CD4-positive, alpha-beta T cell treated with Interleukin-1 beta for 1 hour (primary cell): ENCODE measurements around the gene STX8.

Experiments used
- DNase-seq, 2 donors: peaks; one replicate each; pipeline ENCODE4 v3.0.0-alpha.2; 2020 to 2022

Gene STX8

GRCh38 chr17:9434642-9435057 is 141.0 kb downstream of the STX8 start:
- no peak for DNase-seq

DNA sequence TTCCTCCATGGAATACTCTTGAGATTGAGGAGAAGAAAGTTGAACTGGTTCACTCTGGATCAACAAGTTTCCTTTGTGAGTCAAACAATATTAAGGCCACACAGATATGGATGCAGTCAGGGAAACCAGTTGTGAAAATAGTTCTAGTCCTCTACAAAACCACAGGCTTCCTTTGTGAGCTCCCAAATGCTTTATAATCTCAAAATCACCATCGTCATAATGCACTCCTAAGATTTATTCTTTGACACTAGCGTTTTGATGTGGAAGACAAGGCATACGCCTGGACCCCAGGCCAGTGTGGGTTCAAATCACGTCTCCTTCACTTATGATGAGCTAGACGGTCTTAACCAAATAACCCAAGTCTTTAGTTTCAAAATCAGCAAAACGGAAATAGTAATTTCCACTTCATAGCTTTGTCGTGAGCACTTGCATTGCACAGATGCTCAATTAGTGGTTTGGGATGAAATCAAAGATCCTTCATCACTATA is 142.6 kb downstream of the STX8 start:
- no peak for DNase-seq

DNA sequence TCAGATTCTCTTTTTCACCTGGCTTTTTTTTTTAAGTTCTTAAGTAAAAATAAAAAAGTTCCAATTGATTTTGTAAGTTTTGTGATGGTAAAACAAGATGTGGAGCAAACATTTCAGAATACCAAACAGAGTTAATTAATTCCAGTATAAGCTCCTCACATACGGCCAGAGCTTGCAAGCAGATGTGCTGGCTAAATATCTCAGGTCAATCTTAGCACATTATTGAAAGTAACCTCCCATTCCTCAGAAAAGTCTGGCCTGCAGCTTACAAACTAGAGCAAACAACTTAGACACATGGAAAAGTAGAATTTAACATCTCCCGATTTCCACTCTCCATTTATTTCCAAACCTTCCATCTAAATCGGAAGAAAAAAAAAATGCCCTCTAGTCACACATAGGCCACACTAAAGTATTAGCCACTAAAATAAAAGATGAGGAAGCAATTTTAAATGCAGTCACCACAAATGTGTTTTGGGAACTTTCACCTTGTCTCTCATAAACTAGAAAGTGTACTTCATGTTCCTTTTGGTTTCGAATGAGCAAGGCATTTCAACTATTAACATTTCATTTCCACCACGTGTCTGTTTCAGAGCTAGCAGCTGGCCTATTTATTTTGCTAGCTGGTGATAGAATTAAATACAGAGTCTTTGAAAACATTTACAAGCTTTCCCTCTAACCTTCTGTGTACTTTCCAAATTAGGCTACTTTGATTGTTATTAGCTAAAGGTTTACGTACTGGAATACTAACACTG is 143.3 kb downstream of the STX8 start:
- no peak for DNase-seq

DNA sequence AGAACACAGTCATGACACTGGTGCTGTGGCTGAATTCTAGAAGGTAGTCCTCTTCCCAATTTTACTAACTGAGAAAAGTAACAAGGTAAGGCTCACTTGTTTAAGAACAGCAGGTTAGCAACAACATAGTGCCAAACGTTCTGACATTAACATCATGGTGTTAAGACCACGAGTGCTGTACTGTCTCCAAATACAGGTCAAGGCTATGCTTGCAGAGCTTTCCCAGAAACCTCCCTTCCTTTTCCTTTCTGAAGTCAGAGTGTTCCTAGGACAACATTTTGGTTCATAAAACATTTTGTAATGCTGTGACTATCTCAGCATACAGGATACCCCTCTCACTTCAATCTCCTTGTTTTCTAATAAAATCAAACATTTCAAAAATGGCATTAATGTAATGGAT is 144.0 kb downstream of the STX8 start:
- no peak for DNase-seq

GRCh38 chr17:9427465-9428315 is 147.9 kb downstream of the STX8 start:
- DNase-seq: no peak

- no peak for DNase-seq
Measured at GRCh38 chr17:9424071-9424640, 151.5 kb downstream of the STX8 start.

DNA sequence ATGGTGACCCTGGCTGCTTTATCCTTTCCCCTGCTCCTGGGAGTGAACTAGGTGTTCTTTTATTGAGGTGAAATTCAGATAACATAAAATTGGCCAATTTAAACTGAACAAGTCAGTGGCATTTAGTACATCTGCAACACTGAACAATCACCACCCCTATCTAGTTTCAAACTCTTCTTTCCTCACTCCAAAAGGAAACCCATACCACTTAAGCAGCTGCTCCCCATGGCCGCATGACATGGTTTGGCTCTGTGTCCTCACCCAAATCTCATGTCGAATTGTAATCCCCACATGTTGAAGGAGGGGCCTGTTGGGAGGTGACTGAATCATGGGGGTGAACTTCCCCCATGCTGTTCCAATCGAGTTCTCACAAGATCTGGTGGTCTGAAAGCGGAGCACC is 154.1 kb downstream of the STX8 start:
- no peak for DNase-seq

- DNase-seq: no peak
Measured at GRCh38 chr17:9419932-9420453, 155.6 kb downstream of the STX8 start.

DNA sequence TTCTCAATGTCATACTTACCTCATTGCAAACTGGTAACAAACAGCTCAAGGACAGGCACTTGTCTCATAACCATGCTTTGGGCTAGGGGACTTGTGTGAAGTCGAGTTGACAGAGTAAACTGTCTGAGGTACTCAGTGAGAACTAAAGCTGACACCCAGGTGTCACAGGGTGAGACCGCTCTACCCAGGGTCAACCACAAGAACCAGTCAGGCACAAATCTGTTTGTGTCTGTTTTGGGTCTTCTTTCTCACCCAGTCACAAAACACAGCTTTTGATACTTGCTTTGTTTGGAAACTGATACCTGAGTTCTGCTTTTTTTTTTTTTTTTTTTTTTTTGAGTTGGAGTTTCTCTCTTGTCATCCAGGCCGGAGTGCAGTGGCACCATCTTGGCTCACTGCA is 161.1 kb downstream of the STX8 start:
- peak in 1 of 2 donors; percentile 31 for DNase-seq

DNA sequence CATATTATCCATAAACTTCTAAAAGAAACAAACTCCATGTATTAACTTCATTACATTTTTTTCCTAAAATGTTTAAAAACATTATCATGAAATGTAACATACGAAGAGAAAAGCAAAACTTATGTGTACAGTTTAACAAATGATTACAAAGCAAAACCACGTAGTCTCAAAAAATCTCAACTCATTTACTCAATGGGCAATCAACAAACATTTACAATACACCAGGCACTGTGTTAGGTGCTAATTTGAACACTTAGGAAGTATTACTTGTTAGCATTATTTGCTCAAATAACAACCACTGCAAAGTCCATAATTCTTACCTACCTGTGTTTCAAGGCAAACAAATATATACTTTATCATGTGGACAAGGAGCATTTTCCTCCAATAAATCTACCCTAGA is 164.9 kb downstream of the STX8 start:
- DNase-seq: no peak

DNA sequence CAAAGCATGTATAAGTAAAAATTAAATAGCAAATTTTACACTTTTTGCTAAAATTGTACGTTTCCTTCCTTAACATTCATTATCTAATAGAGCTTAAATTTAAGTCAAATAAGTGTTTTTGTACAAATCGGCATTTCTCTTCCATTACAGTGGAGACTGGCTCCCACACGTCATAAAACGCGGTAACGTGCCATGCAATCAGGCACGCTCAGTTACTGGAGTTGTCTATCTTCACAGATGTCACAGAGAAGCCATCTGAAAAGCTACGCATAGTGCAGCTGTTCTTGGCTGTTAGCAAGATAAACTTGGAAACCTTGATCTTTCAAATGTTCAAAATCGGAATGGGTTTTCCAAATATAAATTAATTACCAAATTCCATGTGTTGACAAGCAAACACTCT is 165.3 kb downstream of the STX8 start:
- no peak for DNase-seq

DNA sequence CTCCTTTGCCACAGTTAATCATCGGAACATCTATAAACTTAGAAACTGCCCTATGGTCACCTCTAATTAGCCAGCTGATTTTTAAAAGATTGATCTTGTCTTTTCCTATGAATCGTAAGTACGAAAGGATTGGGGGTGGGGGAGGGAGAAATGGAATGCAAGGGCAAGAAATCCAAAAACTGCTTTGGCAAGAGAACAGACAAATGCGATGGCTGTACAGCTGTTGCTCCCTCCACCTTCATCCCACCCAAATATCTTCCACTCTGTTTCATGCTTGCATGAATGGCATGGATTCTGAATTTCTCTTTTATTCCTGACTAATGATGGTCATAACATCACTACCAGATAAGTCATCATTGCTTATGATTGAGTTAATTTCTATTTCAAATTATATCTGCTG is 165.7 kb downstream of the STX8 start:
- no peak for DNase-seq

DNA sequence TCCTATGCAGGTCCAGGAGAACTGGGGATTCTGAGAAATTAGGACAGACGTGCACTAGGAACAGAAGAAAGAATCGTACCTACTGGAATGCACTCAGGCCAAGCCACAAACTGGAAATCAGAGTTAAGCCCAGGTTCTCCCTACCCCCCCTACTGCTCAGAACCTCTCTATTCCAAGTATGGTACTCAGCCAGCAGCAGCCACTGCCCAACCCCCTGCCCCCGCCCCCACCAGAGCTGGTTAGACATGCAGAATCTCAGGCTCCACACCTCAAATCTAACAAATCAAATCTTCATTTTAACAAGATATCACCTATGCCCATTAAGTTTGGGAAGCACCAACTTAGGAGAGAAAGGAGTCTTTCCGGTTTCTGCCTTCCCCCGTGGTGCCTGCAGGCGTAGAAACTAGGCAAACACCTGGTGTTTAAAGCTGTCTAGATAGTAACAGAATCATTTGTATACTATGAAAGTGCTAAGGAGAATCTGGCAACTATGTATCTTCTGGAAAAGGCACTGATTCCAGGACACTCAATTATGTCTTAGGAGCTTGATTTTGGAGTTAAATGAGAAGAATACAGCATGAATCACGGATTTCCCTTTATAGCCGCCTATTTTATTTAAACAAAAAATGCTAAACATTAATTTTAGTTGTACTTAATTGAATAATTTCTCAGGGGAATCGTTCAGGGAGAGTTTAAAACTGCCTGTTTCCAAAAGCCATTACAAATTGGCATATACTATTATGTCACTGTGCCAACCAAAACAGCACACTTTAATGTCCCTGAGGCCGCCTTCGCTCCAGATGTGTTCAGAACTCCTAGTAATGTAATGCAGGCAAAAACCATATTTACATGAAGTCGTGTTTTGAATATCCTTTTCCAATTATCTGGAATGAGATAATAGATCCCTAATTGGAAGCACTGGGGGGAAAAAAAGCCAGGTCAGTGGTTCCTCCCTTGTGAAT is 166.5 kb downstream of the STX8 start:
- no peak for DNase-seq

- no peak for DNase-seq
Measured at GRCh38 chr17:9408381-9408780, 167.2 kb downstream of the STX8 start.

GRCh38 chr17:9406046-9406606 is 169.5 kb downstream of the STX8 start:
- DNase-seq: no peak

DNA sequence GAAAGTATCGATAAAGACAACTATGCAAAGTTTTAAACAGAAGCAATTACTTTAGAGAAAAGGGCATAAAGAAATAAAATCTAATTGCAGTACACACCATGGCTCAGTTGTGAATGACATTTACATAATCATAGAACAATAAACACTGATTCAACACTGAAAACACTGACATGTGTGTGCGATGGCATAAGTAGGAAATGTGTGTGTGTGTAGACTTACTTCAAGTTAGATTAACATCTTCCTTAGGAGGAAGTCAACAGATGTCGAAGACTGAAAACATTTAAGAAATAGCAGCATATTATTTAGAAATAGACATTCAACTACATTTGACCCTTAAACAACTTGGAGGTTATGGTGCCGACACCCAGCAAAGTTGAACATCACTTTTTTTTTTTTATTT is 172.4 kb downstream of the STX8 start:
- no peak for DNase-seq

- DNase-seq: peak in 1 of 2 donors; percentile 41
Measured at GRCh38 chr17:9402590-9403199, 172.9 kb downstream of the STX8 start.

GRCh38 chr17:9401434-9401833 is 174.2 kb downstream of the STX8 start:
- DNase-seq: no peak

GRCh38 chr17:9389111-9389527 is 186.5 kb downstream of the STX8 start:
- peak; percentile 1 to 12 for DNase-seq

GRCh38 chr17:9386401-9386800 is 189.2 kb downstream of the STX8 start:
- DNase-seq: no peak

DNA sequence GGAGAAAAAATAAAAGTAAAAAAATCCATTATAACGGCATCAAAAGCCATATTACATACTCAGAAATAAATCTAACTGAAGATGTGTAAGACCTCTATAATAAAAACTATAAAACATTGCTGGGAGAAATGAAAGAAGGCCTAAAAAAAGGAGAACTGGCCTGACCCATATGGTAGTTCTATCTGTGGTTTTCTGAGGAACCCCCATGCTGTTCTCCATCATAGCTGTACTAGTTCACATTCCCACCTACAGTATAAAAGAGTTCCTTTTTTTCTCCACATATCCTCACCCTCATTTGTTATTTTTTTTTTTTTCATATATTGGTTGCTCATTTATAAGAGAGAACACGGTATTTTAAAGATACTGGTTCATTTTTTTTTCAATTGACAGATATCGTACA is 191.8 kb downstream of the STX8 start:
- no peak for DNase-seq
